Heart left ventricle (tissue), 16 donors: ENCODE measurements around the gene LRRC15. TPM values are rescaled to one million over a fixed set of nuclear protein-coding genes. Genes with fewer than 3 reads are reported as not detected.

Experiments used
- ATAC-seq, 4 donors: fragments of 200-7000 bp; cut with Tn5 transposase; one replicate each; pipeline ENCODE4 v1.9.1; 2020 to 2022; ENCODE audit warnings: moderate library complexity in 4 of 4, mild to moderate bottlenecking in 3 of 4, moderate number of reproducible peaks in 1 of 4
- DNase-seq, 5 donors: peaks; one replicate each; pipeline ENCODE4 v3.0.0-alpha.2; 2020
- H3K27ac ChIP-seq, 12 donors: fragments of 200-600 bp; sonication (generic) in 4 of 12; one replicate each; pipeline versions ENCODE4 v1.5.0 to v1.8.0; 2016 to 2022; ENCODE audit warnings: mild to moderate bottlenecking in 2 of 12
- H3K27me3 ChIP-seq, 9 donors: fragments of 200-600 bp; sonication (generic) in 2 of 9; one replicate each; pipeline versions ENCODE4 v1.5.1 to v1.8.0; 2016 to 2022; ENCODE audit warnings: mild to moderate bottlenecking in 3 of 9
- H3K36me3 ChIP-seq, 9 donors: fragments of 200-600 bp; sonication (generic) in 2 of 9; one replicate each; pipeline versions ENCODE4 v1.5.0 to v1.8.0; 2018 to 2022; ENCODE audit warnings: mild to moderate bottlenecking in 2 of 9
- H3K4me1 ChIP-seq, 12 donors: fragments of 200-600 bp; sonication (generic) in 4 of 12; one replicate each; pipeline versions ENCODE4 v1.5.0 to v1.8.0; 2016 to 2022; ENCODE audit warnings: mild to moderate bottlenecking in 3 of 12
- H3K4me3 ChIP-seq, 12 donors: fragments of 200-600 bp; sonication (generic) in 4 of 12; one replicate each; pipeline versions ENCODE4 v1.5.0 to v1.8.0; 2017 to 2022; ENCODE audit warnings: mild to moderate bottlenecking in 9 of 12, moderate library complexity in 4 of 12
- H3K9me3 ChIP-seq, 12 donors: fragments of 200-600 bp; sonication (generic) in 4 of 12; one replicate each; pipeline versions ENCODE4 v1.5.0 to v1.8.0; 2016 to 2022; ENCODE audit warnings: mild to moderate bottlenecking in 1 of 12
- CTCF ChIP-seq, 12 donors: fragments of 200-600 bp; sonication (generic) in 4 of 12; IDR thresholded peaks; one replicate each; pipeline versions ENCODE4 v1.5.0 to v1.8.0; 2018 to 2022; ENCODE audit warnings: antibody characterized with exemption in 12 of 12, mild to moderate bottlenecking in 5 of 12
- POLR2A ChIP-seq, 2 donors: fragments of 450-650 bp; IDR thresholded peaks; one replicate each; pipeline ENCODE4 v1.6.1; 2017; ENCODE audit warnings: antibody characterized with exemption in 2 of 2, mild to moderate bottlenecking in 2 of 2, moderate library complexity in 2 of 2
- WGBS, 4 donors: extraction: QIAGEN DNeasy Blood & Tissue Kit in 2 of 4; methylation state at CpG; one replicate each; pipeline versions ENCODE4 v1.1.5 to v1.1.7; 2013 to 2018; 5-methylcytosine and 5-hydroxymethylcytosine counted together
- intact Hi-C, 10 donors: fragments of 100-400 bp; cut with DNase I; formaldehyde crosslinking; loops; one replicate each; pipeline versions ENCODE4 v1.11.1 to v1.14.2; 2022
- polyA plus RNA-seq, 2 donors: library from polyadenylated mRNA; stranded (reverse); fragments of 200-250 nt; gene quantifications; one replicate each; pipeline ENCODE4 v1.2.3, GENCODE V29; 2013
- total RNA-seq, 9 donors: library from RNA; depleted of rRNA in 2 of 9; stranded (reverse); fragments of >200 nt in 2 of 9; fragmentation: NEBNext Ultra II Directional in 3 of 9; extraction: Animal tissue kit (Norgen Biotek cat#: 25700) in 3 of 9; gene quantifications; one replicate each; pipeline versions ENCODE4 v1.1.0 to v1.2.4, GENCODE V29; 2016 to 2023
- donor health status: ischemic (EF 13 %, LVEDD 7.1; RV severe dilation, severe dysfunction).
- donor health status: healthy with polysubstance abuse.
- donor health status: DM: no; HTN: yes; CAD: no.
- donor health status: DM: no; HTN: no; CAD: no.
- donor health status: ischemic (EF 25% LVEDD 6.9; RV normal size, moderate dysfunction).
- donor health status: ischemic (EF 25% LVEDD 5.7; RV mildly dilated, moderate dysfunction).
- donor health status: healthy.
- donor health status: DM: yes; HTN: yes; CAD: no.
- donor health status: ischemic (EF 35%, LVEDD 5.7; RV mildly dilated, moderate dysfunction).
- donor health status: nonischemic (EF 11% LVEDD 7.7; RV severe dilation, severe dysfunction).
- donor health status: DM: yes; HTN: yes; CAD: no.
- donor health status: PGD.
- donor health status: ischemic (EF 29% LVEDD 5.4; RV normal size, mild dysfunction).
- donor health status: nonischemic (EF 23%, LVEDD 6.1; RV moderate dilation, normal function).

The LRRC15 gene
- total and polyA plus RNA-seq, 11 donors: 0.04 to 1.9 (median 0.12) TPM; not detected in 1

- 30 to 45% (median 35%) methylated on average over 16 to 17 of the region's 17 CpGs for WGBS, 4 donors
- ATAC-seq: peak; percentile 2 to 28 (median 14)
- H3K4me1 ChIP-seq: peaks cover 0 to 39% (median 19%) of the 10 kb centered on the region in 12 donors
- no peaks in the 10 kb centered on the region for H3K36me3 ChIP-seq
- TF ChIP-seq CTCF (IDR thresholded peaks at IDR 0.05): peak in 4 of 12 donors; percentile 10 to 48 (median 10)
- no peak for TF ChIP-seq POLR2A (IDR thresholded peaks at IDR 0.05)
- peak overlapping the region in 10 of 12 donors; percentile 12 to 63 (median 52) for H3K4me3 ChIP-seq
- peak overlapping the region in 1 of 12 donors; percentile 61 for H3K27ac ChIP-seq
- peaks cover 0 to 12% (median under 1%) of the 10 kb centered on the region in 12 donors for H3K9me3 ChIP-seq
- H3K27me3 ChIP-seq: peaks cover 0 to 51% (median 14%) of the 10 kb centered on the region in 9 donors
- intact Hi-C loops: loop anchor here (1.0 to 10.0 kb wide), 24 partner anchors 44 to 654 kb away; partner anchors contain the start of gene HES1 (in 4 of the 10)
- DNase-seq: peak in 1 of 5 donors; percentile 28
These were observed 53.6 kb downstream of the LRRC15 start for GRCh38 chr3:194315965-194316361.

GRCh38 chr3:194315088-194315964, 54.2 kb downstream of the LRRC15 start:
- DNase-seq: peak; percentile 83 to 92 (median 87)
- WGBS, 4 donors: 4 to 6% (median 5%) methylated on average over 31 to 54 of the region's 54 CpGs

GRCh38 chr3:194314388-194315068, 55.0 kb downstream of the LRRC15 start:
- Histone ChIP-seq H3K27ac (peak overlapping the region in 5 of 12 donors; percentile 19 to 71 (median 39)), H3K4me3 (peak overlapping the region in 1 of 12 donors; percentile 56), H3K9me3 (peaks cover 0 to 12% (median under 1%) of the 10 kb centered on the region in 12 donors), H3K36me3 (no peaks in the 10 kb centered on the region), H3K27me3 (peaks cover 0 to 54% (median 14%) of the 10 kb centered on the region in 9 donors), H3K4me1 (peaks cover 0 to 39% (median 19%) of the 10 kb centered on the region in 12 donors)
- DNase-seq (peak in 1 of 5 donors; percentile 29), ATAC-seq (no peak)
- WGBS, 4 donors: 79 to 84% (median 82%) methylated on average over 13 of the region's 13 CpGs
- no peak for TF ChIP-seq CTCF (IDR thresholded peaks at IDR 0.05)
- TF ChIP-seq POLR2A (IDR thresholded peaks at IDR 0.05): no peak
- intact Hi-C loops: loop anchor here (1.0 to 10.0 kb wide), 25 partner anchors 42 to 652 kb away; partner anchors contain the start of gene HES1 (in 4 of the 10)

More at GRCh38 chr3:194315088-194315964, 54.2 kb downstream of the LRRC15 start:
- peaks cover 0 to 12% (median under 1%) of the 10 kb centered on the region in 12 donors for H3K9me3 ChIP-seq
- intact Hi-C loops: loop anchor here (1.0 to 10.0 kb wide), 23 partner anchors 43 to 653 kb away; partner anchors contain the start of gene HES1 (in 4 of the 10)
- H3K27me3 ChIP-seq: peaks cover 0 to 54% (median 14%) of the 10 kb centered on the region in 9 donors
- H3K27ac ChIP-seq: peak overlapping the region in 6 of 12 donors; percentile 13 to 61 (median 32)
- H3K4me1 ChIP-seq: peaks cover 0 to 39% (median 19%) of the 10 kb centered on the region in 12 donors
- peak overlapping the region; percentile 3 to 63 (median 50) for H3K4me3 ChIP-seq
- ATAC-seq: peak; percentile 61 to 91 (median 90)
- TF ChIP-seq CTCF (IDR thresholded peaks at IDR 0.05) (peak; percentile 95 to 99 (median 98)), POLR2A (IDR thresholded peaks at IDR 0.05) (no peak)
- H3K36me3 ChIP-seq: no peaks in the 10 kb centered on the region
